HG03039 (cell line): ENCODE results near the gene GRM4.

ENCODE experiments used
- ATAC-seq: cut with Tn5 transposase; IDR thresholded peaks from one replicate; pipeline ENCODE4 v1.9.1; 2021; ENCODE audit warnings: mild to moderate bottlenecking, moderate library complexity; ENCODE audit not compliant: unreplicated experiment

Gene GRM4

DNA sequence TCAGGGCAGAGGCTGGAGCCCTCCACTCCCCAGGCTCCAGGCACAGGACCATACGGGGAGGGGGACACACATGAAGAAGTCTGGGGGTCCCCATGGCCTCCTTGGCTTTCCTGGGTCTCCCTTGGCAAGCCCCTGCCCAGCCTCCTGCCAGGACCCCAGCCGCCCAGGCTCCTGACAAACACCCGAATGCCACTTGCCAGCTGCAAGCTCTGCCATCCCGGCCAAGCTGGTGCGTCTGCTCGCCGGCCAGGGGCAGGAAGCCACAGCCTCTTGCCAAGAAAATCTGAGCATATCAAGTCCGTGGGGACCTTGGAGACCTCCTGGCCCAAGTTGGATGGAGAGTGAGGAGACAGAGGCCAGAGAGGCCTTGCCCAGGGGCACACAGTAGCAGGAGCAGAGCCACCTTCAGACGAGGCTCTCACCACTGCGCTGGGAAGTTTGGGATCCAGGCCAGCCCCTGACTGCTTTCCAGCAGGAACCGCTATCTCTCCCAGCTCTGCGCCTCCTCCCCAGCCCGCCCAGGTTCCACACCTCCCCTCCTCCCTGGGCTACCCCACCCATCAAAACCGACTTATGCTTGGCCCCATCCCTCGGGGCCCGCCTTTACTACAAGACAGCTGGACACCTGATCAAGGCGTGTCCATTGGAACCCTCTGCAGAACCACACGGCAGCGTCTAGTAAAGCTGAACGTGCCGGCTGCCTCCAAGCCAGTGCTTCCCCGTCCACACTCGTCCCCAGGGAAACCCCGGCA, 80.2 kb downstream of the GRM4 start:
- ATAC-seq = no peak

DNA sequence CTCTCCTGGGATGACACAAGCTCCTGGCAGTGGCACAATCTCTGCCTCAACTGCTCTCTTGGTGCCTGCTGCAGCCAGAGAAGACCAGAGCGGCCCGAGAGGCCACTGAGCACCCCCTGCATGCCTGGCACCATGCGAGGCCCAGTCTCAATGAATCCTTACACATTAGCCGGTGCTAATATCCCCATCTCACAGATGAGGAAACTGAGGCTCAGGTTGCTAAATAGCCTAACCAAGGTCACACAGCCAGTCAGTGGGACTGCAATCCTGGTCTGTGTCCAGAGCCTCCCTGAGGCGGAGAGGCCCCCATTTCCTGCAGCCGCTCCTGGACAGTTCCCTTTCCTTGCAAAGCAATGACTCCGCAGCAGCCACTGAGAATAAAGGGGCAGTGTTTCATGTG, 81.2 kb downstream of the GRM4 start:
- no peak for ATAC-seq

DNA sequence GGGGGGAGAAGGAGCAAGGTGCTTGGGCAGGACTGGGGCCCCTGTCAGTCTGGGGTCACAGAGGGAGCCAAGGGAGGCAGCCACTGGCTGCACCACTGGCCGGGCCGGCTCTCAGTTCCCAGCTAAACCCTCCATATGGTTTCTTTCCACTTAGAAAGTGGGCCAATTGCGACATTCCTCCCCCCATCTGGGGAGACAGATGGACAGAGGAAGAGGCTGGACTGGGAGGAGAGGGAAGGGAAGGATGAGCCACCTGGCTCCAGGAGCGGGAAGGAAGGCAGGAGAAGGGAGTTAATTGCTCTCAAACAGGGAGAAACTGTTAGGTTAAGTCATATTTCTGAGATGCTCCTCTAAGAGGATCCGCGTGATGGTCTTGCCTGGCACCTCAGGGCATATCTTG, 82.2 kb downstream of the GRM4 start:
- ATAC-seq = no peak

DNA sequence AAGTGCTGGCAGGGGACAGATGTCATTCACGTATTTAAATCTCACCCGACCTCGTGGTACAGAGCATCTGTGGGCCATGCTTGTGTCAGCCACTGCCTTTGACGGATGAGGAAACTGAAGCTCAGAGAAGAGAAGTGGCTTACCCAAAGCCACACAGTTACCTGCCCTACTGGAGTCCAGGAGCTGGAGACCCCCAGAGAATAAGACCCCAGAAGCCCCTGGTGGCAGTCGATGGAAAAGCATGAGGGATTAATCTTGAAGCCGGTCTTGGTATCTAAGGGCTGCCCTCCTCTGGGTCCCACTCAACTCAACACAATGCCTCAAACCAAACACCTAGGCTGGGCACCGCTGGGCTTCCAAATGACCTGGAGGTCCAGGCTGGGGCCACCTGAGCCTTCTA, 83.1 kb downstream of the GRM4 start:
- ATAC-seq = no peak

DNA sequence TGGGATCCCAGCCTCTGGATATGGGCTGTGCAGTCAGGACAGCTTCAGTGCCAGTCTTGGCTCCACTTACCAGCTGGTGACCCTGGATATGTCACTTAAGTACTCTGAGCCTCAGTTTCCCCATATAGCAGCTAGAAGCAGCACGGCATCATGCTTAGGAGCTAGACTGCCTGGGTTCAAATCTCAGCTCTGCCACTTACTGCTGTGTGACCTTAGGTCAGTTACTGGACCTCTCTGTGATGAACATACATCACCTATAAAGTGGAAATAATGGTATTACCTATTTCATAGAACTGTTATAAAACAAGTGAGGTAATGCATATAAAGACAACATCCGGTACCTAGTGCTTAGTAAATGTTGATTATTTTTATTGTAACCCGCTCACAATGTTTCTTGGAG, 83.7 kb downstream of the GRM4 start:
- no peak for ATAC-seq

DNA sequence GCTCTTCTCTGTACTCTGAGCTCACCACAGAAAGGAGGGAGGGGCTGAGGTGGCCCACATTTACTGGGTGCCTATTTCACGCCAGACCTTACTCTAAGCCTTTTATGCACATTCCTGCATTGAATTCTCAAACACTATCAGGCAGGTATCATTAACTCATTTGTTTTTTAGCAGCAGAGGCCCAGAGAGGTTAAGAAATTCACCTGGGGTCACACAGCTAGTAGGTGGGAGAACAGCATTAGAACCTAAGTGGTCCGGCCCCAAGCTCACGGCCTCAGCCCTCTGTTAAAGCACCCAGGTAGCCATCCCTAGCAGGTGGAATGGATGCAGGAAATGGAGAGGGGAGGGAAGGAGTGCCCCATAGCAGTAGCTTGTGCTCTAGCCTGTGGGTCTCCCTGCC, 84.5 kb downstream of the GRM4 start:
- no peak for ATAC-seq

DNA sequence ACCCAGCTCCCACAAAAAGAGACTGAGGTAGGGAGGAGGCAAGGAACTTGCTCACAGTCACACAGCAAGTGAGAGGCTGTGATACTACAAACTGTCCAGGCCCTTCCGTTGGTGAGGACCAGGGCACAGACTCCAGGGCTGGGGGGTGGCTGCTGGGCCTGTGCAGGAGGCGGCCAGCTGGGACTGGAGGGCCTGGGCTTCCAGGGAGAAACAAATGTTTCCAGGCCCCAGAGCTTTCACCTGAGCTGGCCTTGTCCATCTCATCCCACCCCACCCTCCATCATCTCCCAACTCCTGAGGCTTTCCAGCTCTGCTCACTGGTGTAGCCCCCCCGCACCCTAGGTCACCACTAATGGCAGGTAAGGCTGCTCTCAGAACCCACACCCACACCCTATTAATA, 86.0 kb downstream of the GRM4 start:
- ATAC-seq = no peak

DNA sequence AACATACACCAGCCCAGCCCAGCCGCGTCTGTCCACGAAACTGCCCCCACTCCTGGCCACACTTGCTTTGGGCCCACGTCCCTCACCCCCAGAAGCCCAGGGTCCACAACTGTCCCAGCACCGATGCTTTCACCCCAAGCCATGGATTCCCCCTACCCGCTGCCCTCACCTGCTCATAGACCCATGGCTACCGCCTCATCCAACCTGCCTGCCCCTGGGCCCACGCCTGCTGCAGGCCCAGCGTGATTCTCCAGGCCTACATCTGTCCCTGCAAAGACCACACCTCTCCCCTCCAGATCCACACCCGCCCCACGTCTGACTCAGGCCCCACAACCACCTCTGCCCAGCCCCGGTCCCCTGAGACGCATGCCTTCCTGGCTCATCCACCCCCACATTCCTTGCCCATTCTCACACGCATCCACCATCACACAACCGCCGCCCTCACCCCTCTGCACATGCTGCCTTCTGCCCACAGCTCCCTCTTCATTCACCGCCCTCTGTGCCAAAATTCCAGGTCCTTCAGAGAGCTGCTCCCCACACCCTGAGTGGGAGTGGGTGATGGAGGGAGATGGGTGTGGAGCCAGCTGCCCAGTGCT, 86.7 kb downstream of the GRM4 start:
- ATAC-seq = no peak

DNA sequence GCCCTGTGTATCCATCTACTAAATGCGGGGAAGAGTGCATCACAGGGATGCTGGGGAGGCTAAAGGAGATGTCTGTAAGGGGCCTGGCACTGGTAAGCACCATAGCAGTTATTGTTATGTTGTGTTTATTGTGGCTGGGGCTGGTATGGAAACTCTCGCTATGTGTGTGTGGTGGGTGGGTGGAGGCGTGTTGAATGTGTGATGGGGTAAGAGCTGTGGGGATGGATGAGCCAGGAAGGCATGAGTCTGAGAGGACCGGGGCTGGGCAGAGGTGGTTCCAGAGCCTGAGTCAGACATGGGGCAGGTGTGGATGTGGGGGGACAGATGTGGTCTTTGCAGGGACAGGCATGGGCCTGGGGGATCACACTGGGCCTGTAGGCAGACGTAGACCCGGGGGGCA, 88.1 kb downstream of the GRM4 start:
- ATAC-seq = no peak

DNA sequence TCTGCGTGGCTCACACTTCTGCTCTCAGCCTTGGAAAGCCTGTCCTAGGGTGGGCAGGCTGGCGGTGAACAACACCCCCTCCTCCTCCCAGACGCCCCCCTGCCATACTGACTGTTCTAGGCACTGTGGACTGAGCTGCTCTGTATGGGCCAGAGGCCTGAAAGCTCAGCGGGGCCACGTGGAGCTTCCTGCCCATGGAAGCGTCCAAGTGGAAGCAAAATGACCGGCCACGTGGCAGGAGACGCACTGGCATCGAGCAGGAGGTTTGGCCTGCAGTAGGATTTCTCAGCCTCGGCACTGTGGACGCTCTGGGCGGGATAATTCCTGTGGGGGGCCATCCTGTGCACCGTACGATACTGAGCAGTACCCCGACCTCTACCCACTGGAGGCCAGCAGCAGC, 88.7 kb downstream of the GRM4 start:
- ATAC-seq = no peak

DNA sequence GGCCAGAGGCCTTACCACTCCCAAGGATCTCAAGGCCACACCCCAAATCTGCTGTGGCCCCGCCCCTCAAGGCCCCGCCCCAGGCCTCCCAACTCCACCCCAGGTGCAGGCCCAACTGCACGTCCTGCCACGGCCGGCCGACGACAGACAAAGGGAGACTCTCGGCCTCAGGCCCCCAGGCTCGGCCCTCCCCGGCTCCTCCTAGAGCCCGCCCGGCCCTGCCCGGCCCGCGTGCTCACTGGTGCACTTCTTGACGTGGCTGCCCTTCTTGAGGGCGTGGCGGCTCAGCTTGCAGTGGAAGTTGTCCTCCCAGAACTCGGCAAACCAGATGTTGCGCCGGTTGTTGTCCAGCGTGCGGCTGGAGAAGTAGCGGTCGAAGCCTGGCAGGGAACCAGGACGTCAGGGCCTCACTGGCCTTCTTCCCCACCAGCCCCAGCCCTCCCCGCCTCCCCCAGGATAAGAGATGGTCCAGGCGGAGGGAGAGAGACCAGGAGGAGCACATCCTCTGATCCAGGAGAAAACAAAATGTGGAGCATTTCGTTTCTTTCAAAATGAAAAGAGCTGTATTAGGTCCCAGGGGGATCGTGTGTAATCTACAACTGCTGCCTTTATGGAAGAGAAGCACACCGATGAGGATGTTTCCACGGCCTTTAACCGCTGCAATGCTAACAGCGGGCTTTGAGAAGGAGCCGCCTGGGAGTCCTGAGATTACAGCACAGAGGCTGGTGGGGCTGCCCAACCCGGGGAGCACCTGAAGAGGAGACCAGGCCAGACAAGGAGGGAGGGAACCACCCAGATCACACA, 89.4 kb downstream of the GRM4 start:
- no peak for ATAC-seq

DNA sequence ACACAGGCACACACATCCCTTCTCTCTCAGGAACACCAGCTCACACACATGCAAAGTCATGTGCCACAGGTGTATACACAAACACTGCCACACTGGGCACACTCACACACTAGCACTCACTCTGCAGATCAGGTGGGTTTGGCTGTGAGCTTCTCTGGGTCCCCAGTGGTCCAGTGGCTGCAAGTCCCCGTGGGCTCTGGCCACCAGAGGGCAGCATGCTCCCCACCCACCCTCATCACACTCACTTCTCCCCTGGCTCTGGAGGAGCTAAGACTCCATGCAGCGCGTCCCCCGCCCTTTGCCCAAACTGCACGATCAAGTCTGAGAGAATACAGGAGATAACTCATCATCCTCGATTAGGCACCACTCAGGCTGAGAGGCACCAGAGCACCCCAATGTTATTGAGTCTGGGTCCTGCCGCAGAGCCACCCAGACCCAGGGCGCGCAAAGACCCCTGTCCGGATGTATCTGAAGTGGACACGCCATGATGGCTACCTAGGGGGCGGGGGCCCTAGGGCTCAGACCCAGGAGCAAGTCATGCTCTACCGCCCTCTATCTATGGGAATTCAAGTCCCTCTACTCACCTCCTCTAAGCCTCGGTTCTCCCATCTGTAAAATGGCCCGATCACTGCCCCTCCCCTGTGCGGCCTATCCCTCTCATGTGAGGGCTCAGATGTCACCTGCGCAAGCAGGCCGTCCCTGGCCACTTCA, 90.5 kb downstream of the GRM4 start:
- no peak for ATAC-seq

DNA sequence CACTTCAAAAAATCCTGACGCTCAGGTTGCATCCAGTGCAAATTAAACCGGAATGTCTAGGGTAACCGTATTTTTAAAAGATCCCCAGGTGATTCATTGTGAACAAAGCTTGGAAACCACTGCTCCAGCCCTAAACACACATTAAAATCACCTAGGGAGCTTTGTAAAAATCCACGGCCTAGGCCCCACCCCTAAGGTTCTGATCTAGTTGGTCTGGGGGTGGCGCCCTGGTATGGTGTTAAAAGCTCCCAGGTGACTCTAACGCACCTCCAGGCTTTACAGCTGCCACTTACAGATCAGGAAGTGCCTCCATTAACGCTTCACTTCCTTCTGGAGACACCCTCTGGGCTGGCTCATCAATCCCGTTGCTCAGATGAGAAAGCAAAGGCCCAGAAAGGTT, 92.2 kb downstream of the GRM4 start:
- no peak for ATAC-seq

DNA sequence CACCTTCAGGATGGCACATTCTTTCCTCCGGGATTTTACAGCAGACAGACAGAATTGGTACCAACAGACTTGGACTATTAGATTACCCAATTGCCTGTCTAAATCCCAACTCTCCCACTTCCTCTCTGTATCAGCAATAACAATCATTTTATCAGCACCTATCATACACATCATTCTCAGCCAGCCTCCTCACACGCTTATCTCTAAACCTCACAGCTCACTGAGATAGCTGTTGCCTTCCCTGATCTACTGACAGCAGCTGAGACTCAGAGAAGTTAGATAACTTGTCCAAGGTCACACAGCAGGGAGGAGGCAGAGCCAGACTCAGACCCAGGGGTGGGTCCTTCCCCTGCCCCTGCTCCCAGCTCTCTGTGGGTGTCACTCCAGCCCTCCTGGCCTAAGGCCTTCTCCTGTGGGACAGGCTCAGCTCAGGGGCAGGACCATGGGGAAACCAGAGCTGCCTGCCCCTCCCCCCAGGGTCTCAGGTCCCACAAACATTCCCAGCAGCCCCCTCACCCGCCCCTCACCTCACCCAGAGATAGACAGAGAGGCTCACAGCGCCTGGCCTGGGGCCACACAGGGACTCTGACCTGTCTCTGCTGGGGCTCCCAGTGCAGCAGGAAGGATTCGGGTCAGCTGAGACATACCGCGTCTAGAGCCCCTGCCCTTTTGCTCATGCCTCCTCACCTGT, 92.8 kb downstream of the GRM4 start:
- no peak for ATAC-seq

DNA sequence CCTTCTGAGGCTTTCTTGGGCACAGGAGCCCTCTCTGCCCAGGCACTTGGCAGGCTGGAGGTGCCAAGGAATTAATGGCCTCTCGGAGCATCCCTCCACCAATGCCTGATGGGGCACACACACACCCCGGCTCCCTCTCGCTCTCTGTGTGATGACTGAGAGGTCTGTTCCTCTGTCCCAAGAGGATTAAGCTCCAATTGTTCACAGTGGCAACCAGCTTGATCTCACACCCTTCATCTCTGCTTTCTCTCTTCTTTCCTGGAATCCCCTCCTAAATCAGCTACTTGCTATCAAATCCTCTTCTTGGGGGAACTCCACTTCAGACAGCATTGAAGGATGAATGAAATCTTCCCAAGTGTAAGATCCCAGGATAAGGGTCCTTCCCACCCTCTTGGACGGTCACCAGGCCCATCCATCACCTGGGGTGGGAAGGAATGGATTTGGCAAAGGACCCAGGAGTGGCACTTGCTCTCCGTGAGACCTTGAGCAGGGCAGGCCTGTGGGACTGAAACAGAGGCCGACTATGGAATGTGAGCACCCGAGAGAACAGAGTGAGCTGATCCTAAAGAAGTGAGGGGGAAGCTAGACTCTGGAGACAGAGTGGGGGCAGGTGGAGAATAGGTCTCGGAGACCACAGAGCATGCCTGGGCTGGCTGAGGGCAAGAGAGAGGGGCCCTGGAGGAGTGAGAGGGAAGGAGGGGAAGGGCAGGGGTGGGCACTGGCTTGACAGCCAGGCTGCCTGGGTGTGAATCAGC, 93.6 kb downstream of the GRM4 start:
- ATAC-seq = no peak

DNA sequence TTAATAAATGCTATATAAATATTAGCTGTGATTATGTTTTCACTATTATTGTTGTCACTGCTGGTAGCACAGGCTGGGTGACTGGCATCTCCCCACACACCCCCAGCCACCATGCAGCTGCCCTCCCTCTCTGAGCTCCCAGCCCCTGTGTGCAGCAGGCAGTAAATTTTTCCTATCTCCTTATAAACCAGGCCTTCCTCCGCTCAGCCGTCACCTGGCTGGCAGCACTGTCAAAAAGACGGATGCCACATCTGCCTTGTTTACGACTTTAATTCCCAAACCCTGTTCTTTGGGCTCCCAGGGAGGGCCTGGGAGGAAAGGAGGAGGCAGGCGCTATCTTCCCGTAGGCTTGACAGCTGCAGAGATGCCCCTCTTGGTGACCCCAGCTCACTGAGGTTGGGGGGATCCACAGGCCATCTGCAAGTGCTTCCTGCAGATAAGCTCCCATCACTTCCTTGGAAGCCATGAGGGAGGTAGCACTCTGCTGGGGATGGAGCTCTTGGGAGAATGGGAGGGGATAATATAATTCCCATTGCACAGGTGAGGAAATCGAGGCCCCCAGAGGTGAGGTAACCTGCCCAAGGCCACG, 94.5 kb downstream of the GRM4 start:
- ATAC-seq = no peak

DNA sequence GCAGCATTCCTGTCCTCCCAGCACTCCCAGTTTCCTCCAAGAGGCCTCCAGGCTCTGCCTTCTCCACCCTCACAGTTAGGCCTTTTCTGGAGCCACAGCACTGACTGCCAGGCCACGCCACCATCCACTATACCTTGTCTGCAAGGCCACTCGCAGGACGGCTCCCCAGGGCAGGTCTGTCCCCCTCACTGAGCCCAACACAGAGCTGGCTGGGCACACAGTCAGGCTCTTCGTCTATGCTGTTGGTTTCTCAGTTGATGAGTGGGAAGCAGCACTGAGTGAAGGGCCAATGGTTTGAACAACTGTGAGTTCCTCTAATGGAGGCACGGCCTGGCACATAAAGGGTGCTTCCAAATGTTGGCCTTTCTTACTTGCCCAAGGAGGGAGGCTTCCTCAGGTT, 95.2 kb downstream of the GRM4 start:
- ATAC-seq = no peak

DNA sequence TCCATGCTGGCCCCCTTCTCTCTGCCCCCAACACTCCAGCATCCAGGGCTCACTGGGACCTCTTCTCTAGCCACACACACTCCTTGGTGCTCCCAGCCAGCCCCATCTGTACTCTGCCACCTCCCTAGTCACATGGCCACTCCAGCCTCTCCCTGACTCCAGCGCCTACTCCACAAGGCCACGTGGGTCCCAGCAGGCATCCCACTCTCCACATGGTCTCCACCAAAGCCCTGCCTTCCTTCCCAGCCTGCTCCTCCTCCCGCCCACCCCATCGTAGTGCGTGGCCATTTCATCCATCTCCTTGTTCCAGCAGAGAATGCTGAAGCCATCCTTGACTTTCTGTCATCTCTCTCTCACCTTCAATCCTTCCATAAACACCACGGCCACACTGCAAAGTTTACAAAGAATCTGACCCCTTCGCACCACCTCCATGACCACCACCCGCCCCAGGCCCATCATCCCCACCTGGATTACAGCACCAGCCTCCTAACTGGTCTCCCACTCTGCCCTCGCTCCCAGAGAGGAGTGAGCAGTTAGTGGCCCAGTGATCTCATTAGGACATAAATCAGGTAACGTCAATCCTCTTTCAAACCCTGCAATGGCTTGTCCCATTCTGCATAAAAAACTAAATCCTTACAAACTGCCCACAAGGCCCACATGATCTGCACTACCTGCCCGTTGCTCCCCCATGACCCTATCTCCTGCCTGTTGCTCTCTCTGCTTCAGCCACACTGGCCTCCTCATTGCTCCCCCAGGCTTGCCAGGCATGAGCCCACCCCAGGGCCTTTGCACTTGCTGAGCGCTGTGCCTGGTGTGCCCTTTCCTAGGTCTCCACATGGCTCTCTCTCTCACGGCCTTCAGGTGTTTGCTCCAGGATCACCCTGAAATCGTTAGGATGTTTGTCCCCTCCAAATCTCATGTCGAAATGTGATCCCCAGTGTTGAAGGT, 96.2 kb downstream of the GRM4 start:
- ATAC-seq = no peak
